DMS53 treated with DMSO at 0.1 percent for 48 hours (cell line): ENCODE results near the gene ST6GALNAC2.
A peak's percentile ranks its signal among the peaks of the same experiment; 100 is the strongest.
"Not testable (repeated sequence)": the region's sequence is repeated elsewhere in the genome, so short reads cannot be mapped to it uniquely, and the experiment has no call there.

Source experiments
- DNase-seq: peaks from one replicate; lab custom pipeline; 2025; ENCODE audit not compliant: unreplicated experiment; lab: John Stamatoyannopoulos, UW

Gene ST6GALNAC2

DNA sequence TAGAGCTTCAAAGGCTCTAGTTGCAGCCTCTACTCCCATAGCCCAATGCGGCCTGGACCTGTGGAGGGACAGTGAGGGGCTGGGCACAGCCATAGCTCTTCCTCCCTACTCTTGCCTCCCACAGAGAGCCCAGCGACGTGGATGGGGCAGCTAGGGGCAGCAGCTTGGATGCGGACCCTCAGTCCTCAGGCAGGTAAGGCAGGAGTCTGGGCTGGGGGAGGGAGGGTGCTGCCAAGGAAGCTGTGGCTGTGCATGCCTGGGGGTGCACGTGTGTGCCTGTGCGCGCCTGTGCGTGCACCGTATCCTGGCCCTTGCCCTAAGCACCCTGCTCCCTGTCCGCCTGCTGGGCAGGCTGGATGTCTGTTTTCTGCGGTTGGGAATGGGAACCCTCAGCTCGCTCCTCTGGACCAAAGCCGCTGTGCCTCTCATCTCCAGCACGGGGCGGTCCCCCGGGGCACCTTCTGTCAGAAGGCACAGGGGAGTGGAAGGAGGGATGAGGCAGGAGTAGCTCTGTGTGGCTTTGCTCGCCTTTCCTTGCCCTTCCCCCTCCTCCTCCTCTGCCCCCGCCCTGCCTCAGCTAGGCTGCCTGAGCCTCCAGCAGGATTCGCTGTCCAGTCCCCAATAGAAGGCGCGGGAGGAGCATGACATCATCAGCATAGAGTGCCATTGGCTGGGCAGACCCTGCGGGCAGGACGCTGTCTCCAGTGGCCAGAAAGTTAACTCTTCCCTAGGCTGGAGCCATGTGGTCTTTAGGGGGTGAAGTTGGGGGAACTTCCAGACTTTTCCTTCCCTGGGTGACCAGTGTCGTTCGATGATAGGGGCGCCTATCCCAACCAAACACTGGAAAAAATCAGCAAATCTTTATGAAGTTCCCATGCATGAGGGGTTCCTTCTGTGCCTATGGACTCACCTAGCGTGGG lies 45.0 kb downstream of the ST6GALNAC2 start:
- DNase-seq = peak; percentile 82

DNA sequence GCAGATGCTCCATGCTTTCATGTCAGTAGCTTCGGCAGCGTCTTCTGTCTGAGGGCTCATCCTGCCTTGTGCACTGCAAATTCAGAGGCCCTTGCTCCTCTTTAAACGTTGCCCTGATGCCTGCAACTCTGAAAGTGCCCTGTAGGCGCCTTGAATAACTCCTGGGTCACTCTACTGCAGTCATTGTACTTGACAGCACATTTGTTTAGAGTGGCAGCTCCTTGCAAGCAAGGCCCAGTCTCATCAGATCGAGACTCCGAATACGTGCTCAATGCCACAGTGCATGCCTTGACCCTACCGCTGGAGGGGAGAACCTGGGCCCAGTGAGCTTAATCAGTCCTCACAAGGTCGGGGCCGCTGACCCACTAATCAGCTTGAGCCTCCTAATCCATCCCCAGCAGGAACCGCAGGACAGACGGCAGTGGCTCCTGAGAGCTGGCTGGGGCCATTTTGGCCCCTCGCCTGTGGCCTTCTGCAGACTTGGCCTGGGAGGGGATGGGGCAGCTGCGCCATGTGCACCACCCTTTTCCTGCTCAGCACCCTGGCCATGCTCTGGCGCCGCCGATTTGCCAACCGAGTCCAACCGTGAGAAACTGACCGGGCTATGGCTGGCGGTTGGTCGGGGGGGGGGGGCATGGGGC lies 45.9 kb downstream of the ST6GALNAC2 start, which contains the start of gene PRCD:
Gene PRCD (plus strand): TSS at position 414 of the 641 bp plus-strand sequence. CDS start 98 bp downstream, at position 512.
- no peak for DNase-seq

DNA sequence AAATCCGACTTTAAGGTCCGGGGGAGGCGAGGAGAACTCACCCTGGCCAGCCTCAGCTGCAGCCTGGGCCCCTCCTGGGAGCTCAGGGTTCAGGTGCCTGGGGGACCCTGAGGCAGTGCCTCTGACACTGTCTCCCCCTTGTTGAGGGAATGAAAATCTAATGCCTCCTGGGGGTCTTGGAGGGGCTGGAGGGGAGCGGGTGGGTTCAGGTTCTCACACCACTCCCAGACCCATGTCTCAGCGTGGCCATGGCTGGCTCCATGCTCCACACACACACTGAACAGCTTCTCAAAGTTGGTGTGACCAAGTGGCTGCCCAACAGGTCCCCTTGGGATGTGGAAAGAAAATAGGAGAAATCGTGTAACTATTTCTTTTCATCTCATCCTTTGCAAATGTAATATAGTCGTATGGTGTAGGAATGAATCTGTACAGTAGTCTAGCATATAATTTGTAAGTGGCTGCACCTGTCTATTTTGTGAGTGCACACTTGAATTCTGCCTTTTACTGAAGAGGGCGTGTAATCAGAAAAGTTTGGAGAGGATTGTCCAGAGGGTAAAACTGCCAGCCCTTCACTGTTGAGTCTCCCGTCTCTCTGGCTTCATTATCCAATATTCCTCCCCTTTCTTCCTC lies 46.6 kb downstream of the ST6GALNAC2 start:
- no peak for DNase-seq

DNA sequence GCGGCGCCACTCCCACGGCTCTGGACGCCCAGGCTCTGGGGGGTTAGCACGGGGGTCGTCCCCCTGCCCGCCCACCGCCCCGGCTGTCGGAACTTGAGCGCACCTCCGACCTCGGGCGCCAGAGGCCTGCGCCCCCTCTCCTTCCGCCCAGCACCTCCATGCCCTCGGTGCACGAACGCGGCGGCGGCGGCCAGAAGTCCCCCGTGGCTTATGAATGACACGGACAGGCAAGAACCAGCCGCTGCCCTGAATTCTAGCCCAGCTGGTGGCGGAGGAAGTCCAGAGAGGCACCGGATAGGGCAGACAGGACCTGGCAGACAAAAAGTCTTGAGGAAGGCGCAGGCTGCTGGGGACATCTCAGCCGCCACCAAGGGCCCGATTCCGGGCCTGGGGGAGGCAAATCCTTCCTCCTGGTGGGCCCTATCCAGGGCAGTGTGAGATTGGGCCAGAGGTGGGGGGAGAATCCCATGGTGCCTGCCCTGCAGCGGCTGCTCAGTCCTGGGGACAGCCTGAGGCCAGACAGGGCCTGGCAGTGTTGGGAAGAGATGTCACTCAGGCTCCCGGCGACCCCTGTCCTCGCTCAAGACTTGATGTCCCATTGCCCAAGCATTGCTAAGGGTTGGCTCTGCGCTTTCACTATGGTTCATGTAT lies 47.3 kb downstream of the ST6GALNAC2 start:
- no peak for DNase-seq

DNA sequence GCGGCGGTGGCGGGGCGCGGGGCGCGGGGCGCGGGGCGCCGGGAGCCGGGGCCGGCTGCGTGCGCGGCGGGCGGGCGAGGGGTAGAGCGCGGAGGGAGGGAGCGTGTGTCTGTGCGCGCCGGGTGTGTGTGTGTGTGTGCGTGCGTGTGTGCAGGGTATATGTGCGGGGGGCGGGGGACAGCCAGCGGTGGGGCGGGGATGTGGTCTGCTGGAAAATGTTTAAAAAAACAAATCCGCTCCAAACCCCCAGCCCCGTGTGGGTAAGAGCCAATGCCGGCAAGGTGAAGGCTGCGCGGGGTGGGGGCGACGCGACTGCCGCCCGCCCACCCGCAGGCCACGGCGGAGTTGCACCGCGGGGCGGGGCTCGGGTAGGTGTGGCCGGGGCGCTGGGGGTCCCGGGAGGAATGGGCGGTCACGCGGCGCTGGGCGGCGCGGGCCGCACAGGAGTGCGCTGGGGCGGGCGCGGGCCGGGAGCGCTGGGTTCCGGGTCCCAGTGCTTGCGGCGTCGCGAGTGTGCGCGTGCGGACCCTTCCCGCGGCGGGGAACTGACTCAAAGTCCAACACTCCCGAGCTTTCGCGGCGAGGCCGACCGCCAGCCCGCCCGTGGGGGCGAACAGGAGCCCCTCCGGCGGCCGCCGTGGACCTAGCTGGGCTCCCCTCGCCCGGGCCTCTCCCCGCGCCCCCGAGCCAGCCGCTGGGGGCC lies 47.9 kb downstream of the ST6GALNAC2 start, which contains the start of gene CYGB:
Gene CYGB (minus strand): TSS at position 132 of the 703 bp plus-strand sequence. CDS start 167 bp downstream, outside the sequence.
- no peak for DNase-seq

DNA sequence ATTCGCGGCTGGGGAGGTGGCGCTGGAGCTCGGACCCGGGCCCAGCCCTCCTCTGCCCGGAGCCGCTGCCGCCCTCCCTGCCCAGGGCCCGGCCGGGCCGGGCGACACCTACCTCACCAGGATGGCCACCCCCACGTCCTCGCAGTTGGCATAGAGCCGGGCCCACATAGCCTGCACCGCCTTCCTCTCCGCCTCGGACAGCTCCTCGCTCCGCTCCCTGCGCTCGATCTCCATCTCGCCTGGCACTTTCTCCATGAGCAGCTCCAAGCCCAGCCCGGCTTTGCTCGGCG lies 48.4 kb downstream of the ST6GALNAC2 start:
- DNase-seq = no peak

DNA sequence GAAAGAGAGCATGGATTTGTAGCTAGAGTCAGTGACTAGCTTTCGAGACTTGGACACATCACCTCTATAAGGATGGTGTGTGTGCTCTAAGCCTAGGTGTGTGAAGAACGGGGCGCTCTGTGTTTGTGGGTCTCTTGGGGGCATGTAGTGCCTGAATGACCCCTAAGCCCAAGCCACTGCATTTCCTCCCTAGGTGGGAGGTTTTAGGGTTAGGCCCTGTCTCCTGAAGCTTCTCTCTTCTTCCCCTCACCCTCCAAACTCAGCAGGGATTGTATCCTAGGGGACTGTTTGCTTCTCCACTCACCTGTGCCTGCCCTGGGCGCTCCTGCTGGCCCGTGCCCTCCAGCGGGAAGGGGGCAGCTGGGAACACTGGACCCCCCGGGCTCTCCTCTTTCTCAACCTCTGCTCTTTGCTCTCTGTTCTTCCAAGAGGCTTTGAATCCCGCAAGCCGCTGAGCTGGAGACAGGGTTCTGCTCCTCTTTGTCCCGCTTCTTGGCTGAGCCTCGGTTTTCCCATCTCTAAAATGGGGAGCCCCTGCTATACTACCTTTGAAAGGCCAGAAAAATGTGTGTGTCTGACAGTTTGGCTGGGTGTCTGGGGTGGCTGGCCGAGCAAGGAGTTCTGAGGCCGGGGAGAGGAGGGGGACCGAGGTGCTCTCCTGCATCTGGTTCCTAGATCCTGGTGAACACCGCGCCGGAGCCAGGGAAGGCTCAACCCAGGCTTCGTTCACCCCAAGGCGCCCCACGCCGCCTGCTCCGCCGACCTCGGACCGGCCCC lies 49.0 kb downstream of the ST6GALNAC2 start:
- DNase-seq = no peak

DNA sequence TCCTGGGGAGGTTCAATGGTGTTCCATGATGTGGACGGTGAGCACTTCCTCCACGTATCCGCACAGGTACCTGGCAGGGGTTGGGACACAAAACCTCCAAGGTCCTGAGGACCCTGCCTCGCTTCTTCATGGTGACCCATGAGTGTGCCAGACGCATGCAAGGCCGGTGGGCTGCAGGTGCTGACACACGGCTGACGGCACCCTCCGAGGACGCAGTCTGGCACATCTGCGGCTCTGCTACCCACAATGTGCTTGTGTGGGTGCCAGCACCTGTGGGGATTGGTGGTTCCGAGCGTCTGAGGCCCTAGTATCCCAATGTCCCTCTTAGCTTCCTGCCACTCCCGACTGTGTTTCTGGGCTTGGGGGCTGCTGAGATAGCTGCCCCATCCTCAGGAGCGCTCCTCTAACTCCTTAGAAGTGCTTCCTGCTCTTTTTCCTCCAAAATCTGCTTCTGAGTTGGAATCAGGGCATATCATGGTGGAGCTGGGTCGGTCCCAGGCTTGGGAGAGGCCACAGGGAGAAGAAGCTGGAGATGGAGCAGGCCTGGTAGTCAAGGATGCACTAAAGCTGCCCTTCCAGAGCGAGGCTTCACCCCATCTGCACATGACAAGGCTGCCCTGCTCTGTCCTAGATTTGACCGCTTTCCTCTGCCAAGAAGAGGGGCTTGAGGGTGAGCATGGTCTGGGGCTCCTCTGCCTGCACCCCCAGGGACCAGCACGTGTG lies 49.7 kb downstream of the ST6GALNAC2 start:
- DNase-seq = no peak

DNA sequence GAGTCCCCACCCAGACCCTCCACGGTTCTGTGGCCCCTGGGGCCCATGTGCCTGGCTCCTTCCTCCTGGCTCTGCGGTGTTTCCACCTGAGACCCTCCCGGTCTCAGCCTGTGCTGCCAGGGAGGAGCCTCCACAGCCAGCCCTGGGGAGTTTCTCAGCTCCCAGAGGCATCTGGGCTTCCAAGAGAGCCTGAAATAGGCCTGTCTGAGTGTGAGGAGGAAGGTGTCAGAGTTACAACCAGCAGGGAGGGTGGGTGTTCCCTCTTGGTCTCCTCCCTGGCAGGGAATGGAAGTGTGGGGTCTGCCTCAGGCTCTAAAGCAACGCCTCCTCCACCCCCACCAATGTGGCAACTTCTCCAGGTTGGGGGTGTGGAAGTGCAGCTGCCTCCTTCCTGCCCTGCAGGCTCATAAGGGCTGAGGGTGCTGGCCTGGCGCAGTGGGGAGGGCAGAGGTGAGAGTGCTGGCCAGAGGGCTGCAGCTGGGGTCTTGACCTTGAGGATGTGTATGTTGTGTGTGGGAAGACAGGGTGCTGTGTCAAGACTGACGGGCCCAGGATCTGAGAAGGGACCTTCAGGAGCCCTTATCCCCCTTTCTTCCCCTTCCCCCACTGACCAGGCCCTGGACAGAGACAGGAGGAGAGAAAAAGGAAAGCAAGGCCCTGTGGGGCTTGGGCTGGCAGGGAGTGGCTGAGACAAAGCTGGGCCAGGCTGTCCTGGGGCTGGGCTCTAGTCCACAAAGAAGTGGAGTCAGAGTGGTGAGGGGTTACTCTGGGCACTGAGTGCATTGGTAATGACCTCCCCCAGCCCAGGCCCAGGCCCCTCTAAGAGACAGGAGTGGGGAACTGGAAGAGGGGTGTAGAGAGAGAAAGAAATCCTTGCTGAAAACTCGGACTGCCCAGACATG lies 50.6 kb downstream of the ST6GALNAC2 start:
- DNase-seq = no peak

DNA sequence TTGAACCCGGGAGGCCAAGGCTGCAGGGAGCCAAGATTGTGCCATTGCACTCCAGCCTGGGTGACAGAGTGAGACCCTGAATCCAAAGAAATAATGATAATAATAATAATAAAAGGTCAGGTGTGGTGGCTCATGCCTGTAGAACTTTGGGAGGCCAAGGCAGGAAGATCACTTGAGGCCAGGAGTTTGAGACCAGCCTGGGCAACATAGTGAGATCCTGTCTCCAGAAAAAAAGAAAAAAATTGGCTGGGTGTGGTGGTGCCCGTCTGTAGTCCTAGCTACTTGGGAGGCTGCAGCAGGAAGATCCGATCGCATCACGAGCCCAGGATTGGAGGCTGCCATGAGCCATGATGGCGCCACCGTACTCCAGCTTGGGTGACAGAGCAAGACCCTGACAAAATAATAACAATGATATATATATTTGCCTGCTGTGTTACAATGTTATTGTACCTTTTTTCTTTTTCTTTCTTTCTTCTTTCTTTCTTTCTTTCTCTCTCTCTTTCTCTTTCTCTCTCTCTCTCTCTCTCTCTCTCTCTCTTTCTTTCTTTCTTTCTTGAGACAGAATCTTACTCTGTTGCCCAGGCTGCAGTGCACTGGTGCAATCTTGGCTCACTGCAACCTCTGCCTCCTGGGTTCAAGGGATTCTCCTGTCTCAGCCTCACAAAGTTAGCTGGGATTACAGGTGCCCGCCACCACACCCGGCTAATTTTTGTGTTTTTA lies 51.9 kb downstream of the ST6GALNAC2 start:
- not testable (repeated sequence) for DNase-seq

DNA sequence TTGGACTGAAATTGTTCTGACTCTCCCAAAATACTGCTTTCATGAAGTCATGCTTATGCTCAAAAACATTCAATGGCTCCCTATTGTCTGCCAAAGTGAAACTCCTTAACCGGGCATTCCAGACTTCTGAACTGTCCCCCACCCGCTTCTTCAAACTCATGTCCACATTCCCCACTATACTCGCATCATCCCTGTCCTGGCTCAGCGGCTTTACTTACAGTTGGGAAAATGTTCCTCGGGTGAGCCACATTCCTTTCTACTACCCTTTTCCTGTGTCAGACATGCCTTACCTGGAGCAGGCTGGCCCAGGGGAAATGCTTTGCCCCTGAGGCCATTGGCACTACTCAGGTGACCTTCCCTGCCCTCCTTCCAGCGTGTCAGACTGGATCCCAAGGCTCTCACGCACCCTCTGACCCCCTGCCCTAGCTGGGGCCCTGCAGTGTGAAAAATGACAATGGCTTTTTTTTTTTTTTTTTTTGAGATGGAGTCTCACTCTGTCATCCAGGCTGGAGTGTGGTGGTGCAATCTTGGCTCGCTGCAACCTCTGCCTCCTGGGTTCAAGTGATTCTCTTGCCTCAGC lies 53.5 kb downstream of the ST6GALNAC2 start:
- DNase-seq = no peak

DNA sequence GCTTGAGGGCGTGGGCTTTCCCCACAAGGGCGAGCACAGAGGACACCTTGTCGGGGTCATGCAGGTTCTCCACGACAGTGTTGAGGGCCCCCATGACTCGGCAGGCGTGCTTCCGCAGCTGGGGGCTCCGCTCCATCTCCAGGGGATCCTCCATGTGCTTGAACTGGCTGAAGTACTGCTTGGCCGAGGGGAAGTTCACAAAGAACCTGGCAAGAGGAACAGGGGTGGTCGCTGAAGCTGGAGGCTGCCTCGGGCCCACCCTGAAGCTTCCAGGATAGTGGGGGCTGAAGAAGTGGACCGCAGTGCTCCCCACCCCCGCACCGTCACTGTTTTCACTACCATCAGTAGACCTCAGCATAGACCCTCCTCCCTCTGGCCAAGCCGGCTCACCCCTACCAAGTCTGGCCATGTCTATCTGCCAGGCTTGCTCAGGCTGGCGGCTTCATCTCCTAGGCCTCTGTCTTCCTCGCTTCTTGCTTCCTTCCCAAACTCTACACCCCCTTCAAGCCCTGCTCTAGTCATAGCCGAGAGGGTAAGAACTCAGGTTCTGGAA lies 54.1 kb downstream of the ST6GALNAC2 start:
- no peak for DNase-seq

DNA sequence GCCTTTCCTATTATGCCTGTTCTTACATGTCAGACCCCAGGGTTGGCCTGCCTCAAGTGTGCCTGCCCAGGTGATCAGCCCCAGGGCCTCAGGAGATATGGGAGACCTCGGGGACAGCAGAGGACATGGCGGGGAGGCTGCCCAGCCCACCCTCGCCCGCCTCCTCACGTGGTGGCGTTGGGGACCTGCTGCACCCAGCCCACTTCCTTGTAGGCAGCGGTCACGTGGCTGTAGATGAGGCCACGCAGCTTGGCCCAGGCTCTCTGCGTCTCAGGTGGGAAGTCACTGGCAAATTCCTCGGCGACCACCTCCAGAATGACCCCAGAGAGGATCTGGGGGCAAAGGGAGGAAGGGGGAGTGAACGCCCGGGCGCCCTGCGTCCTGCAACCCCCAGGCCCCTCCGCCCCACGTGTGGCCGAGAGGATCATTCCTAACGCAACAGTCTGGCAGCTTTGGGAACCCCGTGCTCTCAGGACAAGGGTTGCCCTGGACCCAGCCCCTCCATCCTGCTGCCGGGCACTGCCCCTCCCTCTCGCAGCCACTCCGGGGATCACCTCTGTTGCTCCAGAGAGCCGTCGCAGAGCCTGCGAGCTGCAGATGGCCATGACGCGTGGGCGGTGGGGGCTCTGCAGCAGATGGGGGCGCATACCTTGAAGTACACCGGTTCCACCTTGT lies 54.7 kb downstream of the ST6GALNAC2 start:
- DNase-seq = no peak

DNA sequence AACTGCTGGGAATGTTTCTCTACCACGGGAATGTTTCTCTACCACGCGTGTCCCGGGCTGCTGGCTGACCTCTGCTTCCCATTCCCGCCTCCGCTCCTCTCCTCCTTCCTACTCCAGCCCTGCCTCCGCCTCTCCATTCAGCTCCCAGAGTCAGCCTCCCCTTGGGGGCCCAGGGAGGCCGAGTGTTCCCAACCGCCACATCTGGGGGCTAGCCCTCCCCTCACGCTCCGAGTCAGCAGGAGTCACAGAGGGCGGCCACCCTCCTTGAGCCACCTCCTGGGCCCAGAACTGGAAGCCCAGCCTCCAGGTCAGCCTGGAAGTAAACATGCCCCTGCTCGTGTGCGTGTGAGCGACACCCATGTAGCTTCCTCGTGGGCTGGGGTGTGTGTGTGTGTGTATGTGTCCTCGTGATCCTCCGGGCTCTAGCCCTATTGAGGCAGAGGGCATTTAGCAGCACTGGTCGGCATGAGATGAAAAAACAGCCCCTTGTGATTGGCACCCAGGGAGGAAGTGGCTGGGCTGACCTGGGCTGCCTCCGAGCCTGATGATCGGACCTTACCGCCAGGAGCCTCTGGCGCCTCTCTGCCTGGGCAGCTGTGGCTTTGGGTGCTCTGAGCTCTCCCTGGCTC lies 55.5 kb downstream of the ST6GALNAC2 start:
- no peak for DNase-seq

DNA sequence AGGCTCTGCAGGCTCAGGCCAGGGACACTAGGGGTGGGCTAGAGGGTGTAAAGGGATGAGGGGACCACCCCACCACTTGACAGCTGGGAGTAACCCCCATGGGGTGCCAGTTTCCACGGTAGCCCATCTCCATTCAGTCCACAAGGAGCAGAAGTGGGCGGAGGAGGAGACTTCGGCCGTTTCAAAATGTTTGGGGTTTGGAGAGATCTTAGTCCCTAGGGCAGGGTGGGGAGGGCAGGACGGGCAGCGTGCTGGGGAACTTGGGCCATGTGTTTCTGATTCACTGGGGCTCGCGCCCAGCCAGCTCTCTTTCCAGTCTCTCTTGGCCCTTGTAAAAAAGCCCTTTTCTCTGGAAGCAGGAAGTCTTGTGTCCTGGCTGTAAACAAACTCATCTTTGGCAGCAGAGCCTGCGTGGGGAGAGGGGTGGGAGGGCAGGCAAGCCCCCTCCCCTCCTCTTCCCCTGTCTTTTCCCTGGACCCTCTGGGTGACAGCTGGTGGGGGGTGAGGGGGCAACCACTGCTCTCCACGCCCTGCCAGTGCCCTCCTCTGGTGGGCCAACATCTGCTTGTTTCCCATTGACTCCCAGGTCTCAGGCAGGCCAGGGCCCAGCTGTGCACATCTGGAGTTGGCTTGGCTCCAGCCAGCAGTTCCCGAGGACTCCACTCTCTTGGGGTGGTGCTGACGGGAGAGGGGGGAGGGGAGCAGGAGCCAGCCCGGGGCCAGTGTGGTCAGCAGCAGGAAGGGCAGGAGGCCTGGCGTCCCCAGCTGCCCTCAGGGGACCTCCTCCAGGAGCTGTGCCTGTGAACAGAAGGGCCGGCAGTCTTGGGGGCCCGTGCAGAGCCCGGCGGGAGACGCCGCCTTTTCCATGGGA lies 56.2 kb downstream of the ST6GALNAC2 start:
- DNase-seq = no peak
